Kidney epithelial cell (primary cell): ENCODE results near the gene PKNOX2. TPM values are rescaled to one million over a fixed set of nuclear protein-coding genes. Genes with fewer than 3 reads are reported as not detected.
"Not testable (repeated sequence)": the region's sequence is repeated elsewhere in the genome, so short reads cannot be mapped to it uniquely, and the experiment has no call there.

Source experiments
- DNase-seq: peaks from one replicate; pipeline ENCODE4 v3.0.0-alpha.2; 2010; ENCODE audit warnings: low read depth
- H3K27me3 ChIP-seq: 2 replicates; pipeline ENCODE4 v1.6.0; 2011; ENCODE audit warnings: low read length; ENCODE audit not compliant: control insufficient read depth, insufficient read depth
- H3K36me3 ChIP-seq: 2 replicates; pipeline ENCODE4 v1.5.1; 2011; ENCODE audit warnings: low read length; ENCODE audit not compliant: control insufficient read depth, insufficient read depth
- H3K4me3 ChIP-seq: 2 replicates; pipeline ENCODE4 v1.5.1; 2011; ENCODE audit warnings: low read depth, mild to moderate bottlenecking, control low read depth, low read length
- total RNA-seq: library from RNA; depleted of rRNA; stranded (reverse); fragments of >200 nt; gene quantifications from 2 replicates; pipeline ENCODE4 v1.2.3, GENCODE V29; 2015
- TF ChIP-seq, protein P1 (sequence below): IDR thresholded peaks from 2 replicates; pipeline ENCODE4 v1.5.1; 2011; ENCODE audit warnings: mild to moderate bottlenecking, moderate library complexity, low read length, control low read depth, inconsistent platforms; ENCODE audit not compliant: insufficient read depth, poor library complexity, severe bottlenecking

PKNOX2 gene
- total RNA-seq, 1 donor from 2014 or later = 0.42 TPM

DNA sequence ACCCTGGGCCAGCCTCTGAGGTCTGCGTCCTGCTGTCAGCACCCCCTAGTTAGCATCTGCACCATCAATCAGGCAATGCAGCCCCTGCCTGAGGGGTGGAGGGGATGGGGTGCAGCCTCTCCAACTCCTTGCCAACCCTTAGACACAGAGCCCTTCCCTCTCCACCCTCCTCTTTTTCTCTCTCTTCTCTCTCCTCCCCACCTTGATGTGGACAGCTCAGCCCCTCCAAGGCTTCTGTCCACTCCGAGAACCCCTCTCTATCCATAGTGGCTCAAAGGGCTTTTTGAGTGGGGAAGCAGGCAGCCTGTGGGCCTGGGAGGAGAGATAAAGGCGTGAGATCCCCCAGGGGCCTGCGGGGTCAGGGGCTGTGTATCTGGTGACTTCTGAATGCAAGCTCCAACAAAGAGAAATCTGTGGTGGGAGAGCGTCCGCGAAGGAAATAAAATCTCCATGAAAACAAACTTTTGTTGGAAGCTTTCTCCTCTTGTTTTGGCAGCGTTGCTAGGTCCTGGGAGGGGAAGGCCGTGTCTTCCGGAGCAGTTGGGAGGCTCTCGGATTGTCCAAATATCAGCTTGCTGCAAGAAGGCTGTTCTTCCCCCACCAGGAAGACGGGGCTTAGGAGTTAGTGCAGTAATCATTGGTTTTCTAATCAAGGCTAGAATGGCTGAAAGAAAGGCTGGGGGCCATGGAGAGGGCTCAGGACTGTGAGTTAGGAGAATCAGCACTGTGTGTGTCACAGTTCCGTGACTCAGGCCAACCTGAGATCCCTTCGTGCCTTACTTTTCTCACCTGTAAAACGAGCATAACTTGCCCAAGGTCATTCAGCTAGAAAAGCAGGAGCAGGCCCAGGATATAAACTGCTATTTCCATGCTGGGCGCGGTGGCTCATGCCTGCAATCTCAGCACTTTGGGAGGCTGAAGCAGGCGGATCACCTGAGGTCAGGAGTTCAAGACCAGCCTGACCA, 50.3 kb downstream of the PKNOX2 start:
- Histone ChIP-seq H3K36me3 (no peaks in the 10 kb centered on the region), H3K27me3 (peaks cover 5% of the 10 kb centered on the region), H3K4me3 (no peak overlapping the region)
- TF ChIP-seq, protein P1, sequence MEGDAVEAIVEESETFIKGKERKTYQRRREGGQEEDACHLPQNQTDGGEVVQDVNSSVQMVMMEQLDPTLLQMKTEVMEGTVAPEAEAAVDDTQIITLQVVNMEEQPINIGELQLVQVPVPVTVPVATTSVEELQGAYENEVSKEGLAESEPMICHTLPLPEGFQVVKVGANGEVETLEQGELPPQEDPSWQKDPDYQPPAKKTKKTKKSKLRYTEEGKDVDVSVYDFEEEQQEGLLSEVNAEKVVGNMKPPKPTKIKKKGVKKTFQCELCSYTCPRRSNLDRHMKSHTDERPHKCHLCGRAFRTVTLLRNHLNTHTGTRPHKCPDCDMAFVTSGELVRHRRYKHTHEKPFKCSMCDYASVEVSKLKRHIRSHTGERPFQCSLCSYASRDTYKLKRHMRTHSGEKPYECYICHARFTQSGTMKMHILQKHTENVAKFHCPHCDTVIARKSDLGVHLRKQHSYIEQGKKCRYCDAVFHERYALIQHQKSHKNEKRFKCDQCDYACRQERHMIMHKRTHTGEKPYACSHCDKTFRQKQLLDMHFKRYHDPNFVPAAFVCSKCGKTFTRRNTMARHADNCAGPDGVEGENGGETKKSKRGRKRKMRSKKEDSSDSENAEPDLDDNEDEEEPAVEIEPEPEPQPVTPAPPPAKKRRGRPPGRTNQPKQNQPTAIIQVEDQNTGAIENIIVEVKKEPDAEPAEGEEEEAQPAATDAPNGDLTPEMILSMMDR = no peak
- DNase-seq = no peak

DNA sequence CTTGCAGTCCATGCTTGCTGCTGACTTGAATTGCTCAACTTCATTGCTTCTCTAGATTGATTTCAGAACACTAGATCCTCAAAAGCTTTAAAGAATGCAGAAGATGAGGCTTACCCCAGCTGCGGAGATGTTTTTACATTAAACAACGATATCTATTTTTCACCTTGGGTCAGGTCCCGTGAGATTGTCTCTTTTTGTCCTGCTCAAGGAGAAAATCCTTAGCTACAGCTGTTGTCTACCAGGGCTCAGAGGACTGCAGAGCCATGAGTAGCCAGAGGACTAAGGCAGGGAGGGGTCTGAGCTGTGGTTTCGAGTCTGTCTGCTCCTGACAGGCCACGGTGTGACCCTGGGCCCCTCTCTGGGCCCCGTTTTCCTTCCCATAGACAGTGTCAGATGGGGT, 51.4 kb downstream of the PKNOX2 start:
- Histone ChIP-seq H3K36me3 (no peaks in the 10 kb centered on the region), H3K4me3 (no peak overlapping the region), H3K27me3 (peaks cover 5% of the 10 kb centered on the region)
- no peak for DNase-seq
- TF ChIP-seq, protein P1 = no peak

DNA sequence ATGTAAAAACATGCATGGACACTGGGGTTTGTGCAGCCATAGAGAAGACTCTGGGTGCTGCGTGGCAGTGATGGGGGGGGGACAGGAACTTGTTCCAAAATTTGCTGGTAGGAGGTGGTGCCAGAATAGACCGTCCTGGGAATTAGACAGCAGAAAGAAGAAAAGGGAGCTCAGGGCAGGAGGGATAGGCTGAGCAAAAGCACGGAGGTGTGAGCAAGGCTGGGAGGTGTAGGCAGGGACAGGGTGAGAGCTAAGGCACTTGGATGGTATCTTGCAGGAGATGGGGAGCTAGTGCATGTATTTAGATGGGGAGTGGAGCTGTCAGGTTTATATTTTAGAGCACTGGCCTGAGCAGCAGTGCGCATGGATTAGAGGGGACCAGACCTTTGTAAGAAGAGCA, 53.8 kb downstream of the PKNOX2 start:
- Histone ChIP-seq H3K4me3 (no peak overlapping the region), H3K27me3 (peaks cover 4% of the 10 kb centered on the region), H3K36me3 (no peaks in the 10 kb centered on the region)
- TF ChIP-seq, protein P1 = no peak
- DNase-seq = no peak

DNA sequence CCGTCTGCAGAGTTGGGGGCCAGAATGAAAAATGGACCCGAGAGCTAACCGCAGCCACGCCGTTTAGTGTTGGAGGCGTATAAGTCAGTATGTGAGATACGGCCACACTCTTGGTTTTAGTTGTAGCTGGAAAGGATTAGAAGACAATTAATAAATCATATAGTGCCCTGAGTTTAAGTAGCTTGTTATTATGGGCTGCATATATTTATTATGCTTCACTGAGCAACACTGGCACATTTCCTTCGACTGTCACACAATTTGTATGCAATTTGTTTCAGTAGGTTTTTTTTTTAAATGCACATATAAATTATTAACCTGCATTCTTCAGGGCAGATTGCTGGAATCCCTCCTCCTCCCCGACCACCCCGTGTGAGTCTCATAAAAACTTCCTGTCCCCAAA, 56.9 kb downstream of the PKNOX2 start:
- no peak for DNase-seq
- Histone ChIP-seq H3K27me3 (peaks cover 4% of the 10 kb centered on the region), H3K36me3 (no peaks in the 10 kb centered on the region), H3K4me3 (no peak overlapping the region)
- TF ChIP-seq, protein P1 = no peak

DNA sequence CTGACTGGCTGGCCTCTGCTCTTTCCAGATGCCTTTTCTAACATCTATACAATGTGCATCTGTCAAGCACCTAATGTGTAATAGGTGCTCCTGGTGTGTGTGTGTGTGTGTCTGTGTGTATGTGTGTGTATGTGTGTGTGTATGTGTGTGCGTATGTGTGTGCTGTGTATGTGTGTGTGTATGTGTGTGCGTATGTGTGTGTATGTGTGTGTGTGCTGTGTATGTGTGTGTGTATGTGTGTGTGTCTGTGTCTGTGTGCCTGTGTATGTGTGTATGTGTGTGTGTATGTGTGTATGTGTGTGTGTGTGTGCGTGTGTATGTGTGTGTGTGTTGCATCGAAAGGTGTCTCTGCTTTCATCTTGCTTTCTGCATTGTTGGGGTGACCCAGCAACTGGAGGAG, 57.9 kb downstream of the PKNOX2 start:
- DNase-seq = no peak
- Histone ChIP-seq H3K27me3 (peaks cover under 1% of the 10 kb centered on the region), H3K36me3 (no peaks in the 10 kb centered on the region), H3K4me3 (no peak overlapping the region)
- TF ChIP-seq, protein P1 = no peak

DNA sequence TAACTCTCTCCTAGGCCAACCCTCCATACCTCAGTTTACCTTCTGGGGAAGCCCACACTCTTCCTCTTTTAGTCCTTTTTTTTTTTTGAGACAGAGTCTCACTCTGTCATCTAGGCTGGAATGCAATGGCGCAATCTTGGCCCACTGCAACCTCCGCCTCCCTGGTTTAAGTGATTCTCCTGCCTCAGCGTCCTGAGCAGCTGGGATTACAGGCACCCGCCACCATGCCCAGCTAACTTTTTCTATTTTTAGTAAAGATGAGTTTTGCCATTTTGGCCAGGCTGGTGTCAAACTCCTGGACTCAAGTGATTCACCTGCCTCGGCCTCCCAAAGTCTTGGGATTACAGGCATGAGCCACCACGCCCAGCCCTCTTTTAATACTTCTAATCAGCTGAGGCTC, 58.6 kb downstream of the PKNOX2 start:
- not testable (repeated sequence) for DNase-seq, H3K4me3 ChIP-seq, H3K27me3 ChIP-seq, H3K36me3 ChIP-seq
